Measurements from ENCODE around the gene KIAA1549.

GRCh38 chr7:138863931-138864330, 117.3 kb downstream of the KIAA1549 start:
- TF ChIP-seq POLR2AphosphoS5 (IDR thresholded peaks at IDR 0.05; ENCODE audit: borderline replicate concordance, low read depth, low read length) (no peak), EZH2 (IDR thresholded peaks at IDR 0.05) (no peak), FOXP2 (optimal IDR thresholded peaks at IDR 0.05; ENCODE audit: control extremely low read depth, extremely low read length, insufficient read depth) (no peak)
